ENCODE data around the gene AK1.
"Not testable (repeated sequence)": the region's sequence is repeated elsewhere in the genome, so short reads cannot be mapped to it uniquely, and the experiment has no call there.

Gene AK1

DNA sequence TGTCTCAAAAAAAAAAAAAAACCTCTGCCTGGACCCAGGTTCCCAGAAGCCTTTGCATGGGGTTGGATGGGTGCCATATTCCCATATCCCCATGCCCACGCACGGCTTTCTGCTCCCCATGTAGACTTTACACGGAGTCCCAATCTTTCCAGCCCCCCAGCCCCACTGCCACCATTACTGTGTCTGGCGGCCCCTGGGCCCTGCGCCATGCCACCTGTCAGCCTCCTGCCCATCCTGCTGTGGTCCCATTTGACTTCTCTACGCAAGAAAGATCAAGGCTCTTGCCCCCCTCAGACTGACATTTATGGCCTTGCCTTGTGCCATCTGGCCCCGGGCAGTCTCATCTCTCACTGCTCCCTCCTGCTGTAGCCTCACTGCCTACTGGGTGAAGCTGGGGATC lies 6.5 kb upstream of the AK1 start:
- no peak for DNase-seq (ENCODE audit: low spot score)

DNA sequence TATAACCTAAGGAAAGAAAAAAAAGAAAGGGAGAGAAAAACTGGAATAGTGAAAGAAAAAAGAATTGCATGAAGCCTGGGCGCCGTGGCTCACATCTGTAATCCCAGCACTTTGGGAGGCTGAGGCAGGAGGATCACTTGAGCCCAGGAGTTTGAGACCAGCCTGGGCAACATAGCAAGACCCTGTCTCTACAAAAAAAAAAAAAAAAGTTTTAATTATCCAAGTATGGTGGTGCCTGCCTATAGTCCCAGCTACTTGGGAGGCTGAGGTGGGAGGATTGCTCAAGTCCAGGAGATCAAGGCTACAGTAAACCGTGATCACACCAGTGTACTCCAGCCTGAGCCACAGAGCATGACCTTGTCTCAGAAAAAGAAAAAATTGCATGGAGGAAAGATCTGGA lies 4.2 kb upstream of the AK1 start:
- DNase-seq (ENCODE audit: low spot score) = not testable (repeated sequence)

DNA sequence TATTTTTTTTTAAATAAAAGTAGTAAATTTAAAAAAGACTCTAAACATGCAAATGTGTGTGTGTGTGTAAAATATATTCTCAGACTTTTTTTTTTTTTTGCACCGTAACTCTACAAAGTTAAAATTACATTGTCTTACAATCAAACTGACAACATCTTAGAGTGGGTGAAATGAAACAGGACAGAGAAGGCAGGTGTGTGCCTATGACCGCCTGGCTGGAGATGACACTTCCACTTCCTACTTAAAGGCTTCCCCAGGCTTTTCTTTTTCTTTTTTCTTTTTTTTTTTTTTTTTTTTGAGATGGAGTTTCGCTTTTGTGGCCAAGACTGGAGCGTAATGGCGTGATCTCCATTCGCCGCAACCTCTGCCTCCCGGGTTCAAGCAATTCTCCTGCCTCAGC lies 2.7 kb upstream of the AK1 start:
- DNase-seq (ENCODE audit: low spot score) = no peak

- DNase-seq (ENCODE audit: low spot score) = no peak
Observed at GRCh38 chr9:127878652-127879390, 1.3 kb upstream of the AK1 start.

DNA sequence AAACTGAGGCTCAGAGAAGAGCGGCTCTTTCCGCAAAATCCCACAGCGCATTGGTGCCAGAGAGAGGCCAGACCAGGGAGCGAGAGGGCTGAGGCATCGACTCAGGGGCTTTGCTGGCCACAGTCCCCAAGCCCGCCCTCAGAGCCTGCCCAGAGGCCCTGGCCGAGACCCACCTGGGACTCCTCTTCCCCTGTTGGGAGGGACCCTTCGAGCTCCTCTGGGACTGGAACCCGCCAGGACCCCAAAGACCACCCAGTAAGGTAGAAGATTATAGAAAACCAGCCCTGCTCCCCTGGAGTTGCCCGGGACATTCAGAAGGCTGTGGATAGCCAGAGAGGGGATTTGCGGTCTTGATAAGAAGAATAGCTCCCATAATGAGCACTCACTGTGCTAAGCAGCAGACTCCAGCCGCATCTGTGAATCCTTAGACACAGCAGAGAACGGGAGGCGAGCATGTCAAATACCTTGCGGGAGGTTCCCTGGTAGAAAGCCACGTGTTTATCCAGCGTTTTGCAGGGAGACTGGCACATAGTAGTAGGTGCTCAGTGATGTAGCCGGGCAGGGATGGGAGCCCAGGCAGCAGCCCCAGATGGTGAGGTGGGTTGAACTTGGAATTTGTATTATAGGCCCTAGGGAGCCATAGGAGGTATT lies 651 bp upstream of the AK1 start:
- no peak for DNase-seq (ENCODE audit: low spot score)

GRCh38 chr9:127876764-127877562 lies 512 bp downstream of the AK1 start:
- no peak for DNase-seq (ENCODE audit: low spot score)

GRCh38 chr9:127876026-127876763 lies 1.3 kb downstream of the AK1 start:
- no peak for DNase-seq (ENCODE audit: low spot score)

- DNase-seq (ENCODE audit: low spot score) = no peak
Observed at GRCh38 chr9:127875306-127875966, 2.0 kb downstream of the AK1 start.

DNA sequence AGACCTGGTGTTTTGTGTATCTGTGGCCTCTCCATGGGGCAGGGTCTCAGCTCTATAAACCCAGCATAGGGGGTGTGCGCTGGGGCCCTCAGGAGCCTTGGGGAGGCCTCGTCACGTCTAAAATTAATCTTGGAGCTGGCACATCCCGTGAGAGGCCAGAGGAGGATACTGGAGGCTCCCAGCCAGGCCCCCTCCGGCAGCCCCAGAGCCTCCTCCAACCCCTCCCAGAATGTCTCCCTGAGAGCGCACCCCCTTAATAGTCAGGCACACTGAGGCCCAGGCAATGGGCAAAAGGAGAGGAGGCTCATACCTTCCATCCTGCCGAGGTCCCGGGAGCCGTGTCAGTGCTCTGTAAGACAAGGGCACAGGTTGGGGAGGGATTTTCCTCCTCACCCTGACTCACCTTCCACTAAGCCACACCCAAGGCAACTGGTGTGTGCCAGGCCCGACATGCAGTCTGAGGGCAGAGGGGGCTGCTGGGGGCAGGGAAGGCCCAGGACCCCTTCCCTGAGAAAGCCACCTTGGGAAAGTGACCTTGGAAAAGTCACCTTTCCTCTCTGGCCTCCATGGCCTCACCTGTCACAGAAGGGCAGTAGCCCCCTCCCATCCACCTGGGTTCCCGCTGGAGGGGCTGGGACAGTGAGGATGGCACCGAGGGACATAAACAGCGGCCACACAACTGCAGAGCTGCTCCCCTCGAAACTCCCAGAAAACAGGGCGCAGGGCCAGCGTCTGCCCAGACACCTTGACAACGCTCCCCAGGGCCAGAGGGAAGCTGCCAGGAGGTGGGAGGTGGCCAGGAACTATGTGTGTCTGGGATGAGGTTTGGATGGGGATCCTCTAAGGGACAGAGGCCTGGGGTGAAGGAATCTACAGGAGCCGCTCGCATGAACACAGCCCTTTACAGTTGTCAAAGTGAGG lies 2.9 kb downstream of the AK1 start:
- DNase-seq (ENCODE audit: low spot score) = no peak

GRCh38 chr9:127873886-127874285 lies 3.6 kb downstream of the AK1 start:
- no peak for DNase-seq (ENCODE audit: low spot score)

- DNase-seq (ENCODE audit: low spot score) = no peak
Observed at GRCh38 chr9:127873223-127873691, 4.2 kb downstream of the AK1 start.

- DNase-seq (ENCODE audit: low spot score) = no peak
Observed at GRCh38 chr9:127872369-127873222, 4.9 kb downstream of the AK1 start.

- DNase-seq (ENCODE audit: low spot score) = no peak
Observed at GRCh38 chr9:127871531-127871930, 5.9 kb downstream of the AK1 start.

GRCh38 chr9:127870887-127871286 lies 6.6 kb downstream of the AK1 start:
- no peak for DNase-seq (ENCODE audit: low spot score)

DNA sequence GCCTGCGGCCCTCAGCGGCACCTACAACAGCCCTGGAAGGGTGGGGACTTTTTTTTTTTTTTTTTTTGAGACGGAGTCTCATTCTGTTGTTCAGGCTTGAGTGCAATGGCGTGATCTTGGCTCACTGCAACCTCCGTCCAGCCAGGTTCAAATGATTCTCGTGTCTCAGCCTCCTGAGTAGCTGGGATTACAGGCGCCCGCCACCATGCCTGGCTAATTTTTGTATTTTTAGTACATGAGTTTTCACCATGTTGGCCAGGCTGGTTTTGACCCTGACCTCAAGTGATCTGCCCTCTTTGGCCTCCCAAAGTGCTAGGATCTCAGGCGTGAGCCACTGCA lies 7.4 kb downstream of the AK1 start:
- not testable (repeated sequence) for DNase-seq (ENCODE audit: low spot score)

DNA sequence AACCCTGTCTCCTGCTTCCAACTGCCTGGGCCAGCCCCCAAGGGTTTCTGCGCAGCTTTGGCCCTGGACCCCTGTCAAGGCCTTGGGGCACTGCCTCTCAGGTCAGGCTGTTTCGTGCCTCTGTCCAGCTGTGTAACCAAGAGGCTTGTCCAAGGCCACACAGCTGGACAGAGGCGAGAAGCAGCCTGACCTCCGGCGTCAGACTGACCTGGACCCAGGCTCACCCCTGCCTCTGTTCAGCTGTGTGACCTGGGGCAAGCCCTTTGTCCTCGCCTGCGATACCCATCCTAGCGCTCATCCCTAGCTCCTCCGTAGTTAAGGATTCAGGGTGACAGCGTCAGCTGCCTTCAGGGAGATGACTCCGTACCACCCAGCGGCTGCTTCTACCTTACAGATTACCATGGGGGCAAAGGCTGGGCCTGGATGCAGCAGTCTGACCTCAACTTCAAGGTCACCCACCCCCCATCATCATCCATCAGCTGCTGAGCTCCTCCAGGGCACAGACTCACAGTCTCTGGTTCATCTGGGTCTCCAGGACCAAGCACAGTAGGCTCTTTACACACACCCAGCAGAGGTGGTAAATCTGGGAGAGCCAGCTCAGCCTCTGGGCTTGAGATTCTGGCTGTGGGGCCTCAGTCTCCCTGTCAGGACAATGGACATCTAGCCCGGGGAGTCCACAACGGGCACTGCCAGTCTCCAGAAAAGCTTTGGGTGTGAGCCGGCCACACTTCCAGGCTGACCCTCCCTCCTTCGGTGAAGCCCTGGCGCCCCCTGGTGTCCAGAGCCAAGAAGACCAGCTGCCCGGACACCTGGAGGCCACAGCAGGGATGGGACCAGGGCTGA lies 7.9 kb downstream of the AK1 start:
- peak; percentile 82 for DNase-seq (ENCODE audit: low spot score)

GRCh38 chr9:127868278-127868902 lies 9.1 kb downstream of the AK1 start:
- DNase-seq (ENCODE audit: low spot score) = no peak

Measured in CD4-positive, alpha-beta T cell treated with Interleukin-2 at 100 ng/mL for 4 hours (primary cell).